Activated CD4-positive, CD25-positive, alpha-beta regulatory T cell treated with anti-CD3 and anti-CD28 coated beads, Interleukin-2, amount 50 U/mL, for 24 hours (primary cell): ENCODE results near the gene ZNRD2.
A peak's percentile ranks its signal among the peaks of the same experiment; 100 is the strongest.

Source experiments
- ATAC-seq, 2 donors: fragments of 150-1000 bp; cut with Tn5 transposase; one replicate each; pipeline ENCODE4 v1.10.0; 2021; ENCODE audit warnings: mild to moderate bottlenecking in 1 of 2, moderate library complexity in 1 of 2

ZNRD2 gene

GRCh38 chr11:65538232-65538914 is 31.9 kb upstream of the ZNRD2 start:
- ATAC-seq: no peak

GRCh38 chr11:65538915-65539743 is 31.1 kb upstream of the ZNRD2 start:
- ATAC-seq: no peak

- peak; percentile 73 to 79 for ATAC-seq
These were observed 30.5 kb upstream of the ZNRD2 start for GRCh38 chr11:65539744-65540289.

- ATAC-seq: peak; percentile 85 to 86
These were observed 29.8 kb upstream of the ZNRD2 start for GRCh38 chr11:65540290-65541092.

- ATAC-seq: no peak
These were observed 28.9 kb upstream of the ZNRD2 start for GRCh38 chr11:65541093-65541982.

GRCh38 chr11:65542738-65543390 is 27.4 kb upstream of the ZNRD2 start:
- no peak for ATAC-seq

- no peak for ATAC-seq
These were observed 24.4 kb upstream of the ZNRD2 start for GRCh38 chr11:65545853-65546216.

- peak; percentile 79 to 86 for ATAC-seq
These were observed 23.9 kb upstream of the ZNRD2 start for GRCh38 chr11:65546217-65546958.

GRCh38 chr11:65547446-65548125 is 22.7 kb upstream of the ZNRD2 start:
- no peak for ATAC-seq

GRCh38 chr11:65548395-65548794 is 21.9 kb upstream of the ZNRD2 start:
- ATAC-seq: no peak

- ATAC-seq: no peak
These were observed 21.2 kb upstream of the ZNRD2 start for GRCh38 chr11:65549096-65549495.

- ATAC-seq: peak; percentile 53 to 57
These were observed 18.5 kb upstream of the ZNRD2 start for GRCh38 chr11:65551572-65552387.

- ATAC-seq: no peak
These were observed 17.8 kb upstream of the ZNRD2 start for GRCh38 chr11:65552388-65552951.

GRCh38 chr11:65553301-65554001 is 16.8 kb upstream of the ZNRD2 start:
- ATAC-seq: peak; percentile 20 to 25

- ATAC-seq: no peak
These were observed 16.0 kb upstream of the ZNRD2 start for GRCh38 chr11:65554057-65554818.

- ATAC-seq: no peak
These were observed 15.3 kb upstream of the ZNRD2 start for GRCh38 chr11:65554842-65555430.

- peak; percentile 4 to 6 for ATAC-seq
These were observed 14.5 kb upstream of the ZNRD2 start for GRCh38 chr11:65555693-65556231.
